ENCODE results near the gene PTPRN2.

GRCh38 chr7:158093156-158093796, 494.3 kb downstream of the PTPRN2 start:
- TF ChIP-seq POLR2A (IDR thresholded peaks at IDR 0.05) (no peak), CTCF (IDR thresholded peaks at IDR 0.05) (no peak)
